ENCODE data around the gene NEK7.

NEK7 gene

DNA sequence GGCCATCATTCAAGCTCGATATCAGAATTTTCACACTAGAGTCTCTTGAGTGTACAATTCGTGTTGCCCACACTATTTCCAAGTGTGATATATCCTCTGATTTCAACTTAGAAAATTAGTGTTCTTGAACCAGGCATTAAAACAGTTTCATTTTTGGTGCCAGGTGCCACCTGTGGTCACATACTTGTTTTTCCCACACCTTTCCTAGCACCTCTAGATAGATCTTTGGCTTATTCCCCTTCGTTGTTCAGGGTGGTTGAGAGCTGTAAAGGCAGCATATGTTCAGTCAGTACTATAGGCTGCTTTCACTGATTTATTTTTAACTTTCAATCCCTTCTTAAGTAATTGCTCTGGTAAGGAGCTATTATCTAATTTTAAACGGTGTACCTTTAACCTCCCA lies 131.1 kb downstream of the NEK7 start:
- in situ Hi-C loops (cut with HindIII; ENCODE audit: low sequenced_read_pairs), result no loop called here
- DNase-seq (ENCODE audit: low read depth, low spot score), result no peak
- TF ChIP-seq, protein P1, sequence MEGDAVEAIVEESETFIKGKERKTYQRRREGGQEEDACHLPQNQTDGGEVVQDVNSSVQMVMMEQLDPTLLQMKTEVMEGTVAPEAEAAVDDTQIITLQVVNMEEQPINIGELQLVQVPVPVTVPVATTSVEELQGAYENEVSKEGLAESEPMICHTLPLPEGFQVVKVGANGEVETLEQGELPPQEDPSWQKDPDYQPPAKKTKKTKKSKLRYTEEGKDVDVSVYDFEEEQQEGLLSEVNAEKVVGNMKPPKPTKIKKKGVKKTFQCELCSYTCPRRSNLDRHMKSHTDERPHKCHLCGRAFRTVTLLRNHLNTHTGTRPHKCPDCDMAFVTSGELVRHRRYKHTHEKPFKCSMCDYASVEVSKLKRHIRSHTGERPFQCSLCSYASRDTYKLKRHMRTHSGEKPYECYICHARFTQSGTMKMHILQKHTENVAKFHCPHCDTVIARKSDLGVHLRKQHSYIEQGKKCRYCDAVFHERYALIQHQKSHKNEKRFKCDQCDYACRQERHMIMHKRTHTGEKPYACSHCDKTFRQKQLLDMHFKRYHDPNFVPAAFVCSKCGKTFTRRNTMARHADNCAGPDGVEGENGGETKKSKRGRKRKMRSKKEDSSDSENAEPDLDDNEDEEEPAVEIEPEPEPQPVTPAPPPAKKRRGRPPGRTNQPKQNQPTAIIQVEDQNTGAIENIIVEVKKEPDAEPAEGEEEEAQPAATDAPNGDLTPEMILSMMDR (IDR thresholded peaks at IDR 0.05; ENCODE audit: low read depth, low read length), result no peak
- H3K4me3 ChIP-seq (ENCODE audit: low read depth, low read length), result no peak overlapping the region

DNA sequence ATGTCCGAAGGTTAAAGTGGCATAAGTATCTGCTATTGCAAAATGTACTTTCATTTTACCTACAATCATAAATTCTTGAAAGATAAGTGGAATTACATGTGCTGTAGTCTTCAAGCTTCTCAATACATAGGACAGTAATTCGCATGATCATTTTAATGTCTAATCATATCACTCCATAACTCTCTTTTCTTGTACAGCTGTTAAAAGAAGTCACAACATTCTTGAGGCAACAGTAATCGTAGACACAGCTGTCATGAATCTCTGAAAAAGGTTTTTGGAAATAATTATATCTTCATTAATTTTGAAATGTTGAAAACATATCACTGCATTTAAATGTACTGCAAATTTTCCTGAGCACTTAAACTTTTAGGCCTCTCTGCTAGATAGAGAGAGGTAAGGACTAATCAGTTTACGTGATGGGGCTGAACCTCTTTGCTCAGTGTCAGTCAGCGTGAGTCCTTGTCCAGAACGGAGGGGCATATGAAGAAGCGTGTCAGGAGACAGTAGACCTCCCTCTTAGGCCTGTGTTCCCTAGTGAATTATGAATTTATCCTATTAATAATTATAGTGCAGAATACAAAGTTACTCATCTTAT lies 133.4 kb downstream of the NEK7 start:
- in situ Hi-C loops (cut with HindIII; ENCODE audit: low sequenced_read_pairs), result no loop called here
- DNase-seq (ENCODE audit: low read depth, low spot score), result no peak
- no peak overlapping the region for H3K4me3 ChIP-seq (ENCODE audit: low read depth, low read length)
- TF ChIP-seq, protein P1 (IDR thresholded peaks at IDR 0.05; ENCODE audit: low read depth, low read length), result no peak

DNA sequence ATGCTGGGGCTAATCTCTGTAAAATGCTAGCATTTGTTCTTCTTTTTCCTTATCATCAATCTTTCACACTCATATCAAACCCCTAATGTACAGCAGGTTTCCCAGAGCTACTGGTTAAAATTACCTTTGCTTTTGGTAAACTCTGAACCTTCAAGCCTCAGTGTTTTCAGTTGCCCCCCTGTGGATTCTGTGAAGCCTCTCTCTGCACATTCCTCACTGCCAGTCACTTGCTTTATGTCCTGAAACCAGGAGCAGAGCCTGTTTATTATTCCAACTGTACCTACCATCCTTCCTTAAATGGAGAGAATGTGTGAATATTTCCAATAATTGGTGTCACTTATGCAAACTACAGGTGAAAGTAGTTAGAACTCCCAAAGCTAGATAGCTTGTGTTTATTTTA lies 134.2 kb downstream of the NEK7 start:
- DNase-seq (ENCODE audit: low read depth, low spot score), result no peak
- TF ChIP-seq, protein P1 (IDR thresholded peaks at IDR 0.05; ENCODE audit: low read depth, low read length), result no peak
- in situ Hi-C loops (cut with HindIII; ENCODE audit: low sequenced_read_pairs), result no loop called here
- no peak overlapping the region for H3K4me3 ChIP-seq (ENCODE audit: low read depth, low read length)

DNA sequence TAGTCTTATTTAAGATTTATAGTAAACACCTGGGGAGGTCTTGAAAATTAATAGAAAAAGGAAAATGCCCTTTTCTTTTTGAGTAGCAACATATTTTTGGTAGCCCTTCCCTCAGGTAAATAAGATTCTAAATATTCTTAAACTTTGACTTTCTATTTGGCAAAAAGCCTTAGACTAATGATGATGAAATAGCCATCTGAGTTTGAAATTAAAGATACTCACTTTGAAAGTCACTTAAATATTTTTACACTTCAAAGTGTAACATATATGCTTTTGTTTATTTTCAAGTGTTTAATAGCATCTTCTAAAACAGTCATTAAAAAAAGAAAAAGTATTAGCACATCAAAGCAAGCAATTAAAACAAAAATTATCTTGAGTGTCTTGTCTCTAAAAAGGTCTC lies 135.1 kb downstream of the NEK7 start:
- in situ Hi-C loops (cut with HindIII; ENCODE audit: low sequenced_read_pairs), result no loop called here
- TF ChIP-seq, protein P1 (IDR thresholded peaks at IDR 0.05; ENCODE audit: low read depth, low read length), result no peak
- H3K4me3 ChIP-seq (ENCODE audit: low read depth, low read length), result no peak overlapping the region
- no peak for DNase-seq (ENCODE audit: low read depth, low spot score)

DNA sequence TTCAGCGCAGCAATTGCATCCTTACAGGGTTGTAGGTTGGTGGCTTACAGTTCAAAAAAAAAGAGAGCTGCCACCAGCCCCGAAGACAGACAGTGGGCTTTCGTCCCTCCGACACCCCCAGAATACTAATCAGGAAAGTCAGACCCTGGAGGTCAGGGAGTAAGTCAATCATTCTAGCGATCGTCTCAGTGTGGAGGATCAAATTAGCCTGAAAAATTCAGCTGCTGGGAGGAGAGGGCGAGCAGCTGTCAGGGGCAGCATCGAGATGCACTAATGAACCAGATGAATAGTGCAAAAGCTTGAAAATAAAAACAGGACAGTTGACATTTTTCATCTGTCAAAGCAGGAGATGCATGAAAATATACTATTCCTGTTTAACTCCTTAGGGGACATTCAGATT lies 138.4 kb downstream of the NEK7 start:
- DNase-seq (ENCODE audit: low read depth, low spot score), result no peak
- no peak overlapping the region for H3K4me3 ChIP-seq (ENCODE audit: low read depth, low read length)
- TF ChIP-seq, protein P1 (IDR thresholded peaks at IDR 0.05; ENCODE audit: low read depth, low read length), result no peak
- in situ Hi-C loops (cut with HindIII; ENCODE audit: low sequenced_read_pairs), result no loop called here

DNA sequence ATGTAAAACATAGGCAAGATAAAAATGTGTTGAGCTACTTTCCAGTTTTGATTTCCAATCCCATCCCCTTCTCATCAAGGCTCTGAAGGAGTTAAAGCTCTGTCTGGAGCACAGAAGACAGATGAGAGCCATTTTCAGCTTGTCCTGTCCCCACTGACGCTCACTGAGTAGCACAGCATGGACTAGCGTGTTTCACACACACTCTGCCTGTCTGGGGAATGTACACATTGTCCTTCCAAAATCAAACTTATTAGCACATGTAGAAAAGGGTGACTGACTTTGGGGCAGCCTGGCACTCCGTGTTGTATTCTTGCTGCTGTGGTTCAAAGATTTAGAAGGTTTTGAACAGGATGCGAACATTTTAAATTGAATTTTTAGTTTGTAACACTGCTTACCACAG lies 139.2 kb downstream of the NEK7 start:
- DNase-seq (ENCODE audit: low read depth, low spot score), result no peak
- TF ChIP-seq, protein P1 (IDR thresholded peaks at IDR 0.05; ENCODE audit: low read depth, low read length), result no peak
- in situ Hi-C loops (cut with HindIII; ENCODE audit: low sequenced_read_pairs), result no loop called here
- no peak overlapping the region for H3K4me3 ChIP-seq (ENCODE audit: low read depth, low read length)

DNA sequence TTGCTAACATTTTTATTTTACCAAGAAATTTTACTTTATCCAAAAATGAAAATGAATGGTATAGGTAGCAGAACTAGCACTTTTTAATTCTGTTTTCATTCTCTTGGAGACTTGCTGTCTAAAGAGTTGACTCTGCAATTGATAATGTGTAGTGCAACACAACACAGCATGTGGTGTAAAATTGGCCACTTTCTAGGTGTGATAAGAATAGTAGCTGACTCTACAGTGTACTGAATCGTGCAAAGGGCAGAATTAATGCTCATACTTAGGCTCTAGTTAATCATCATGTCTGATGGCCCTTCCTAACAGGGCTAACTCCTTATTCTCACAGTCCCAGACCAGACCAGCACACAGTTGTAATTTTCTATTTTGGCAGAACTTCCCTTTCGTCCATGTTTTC lies 140.5 kb downstream of the NEK7 start:
- no peak for DNase-seq (ENCODE audit: low read depth, low spot score)
- in situ Hi-C loops (cut with HindIII; ENCODE audit: low sequenced_read_pairs), result no loop called here
- H3K4me3 ChIP-seq (ENCODE audit: low read depth, low read length), result no peak overlapping the region
- TF ChIP-seq, protein P1 (IDR thresholded peaks at IDR 0.05; ENCODE audit: low read depth, low read length), result no peak

Data from astrocyte of the spinal cord (primary cell).